Measurements from ENCODE around the gene CFAP210.

The CFAP210 gene

DNA sequence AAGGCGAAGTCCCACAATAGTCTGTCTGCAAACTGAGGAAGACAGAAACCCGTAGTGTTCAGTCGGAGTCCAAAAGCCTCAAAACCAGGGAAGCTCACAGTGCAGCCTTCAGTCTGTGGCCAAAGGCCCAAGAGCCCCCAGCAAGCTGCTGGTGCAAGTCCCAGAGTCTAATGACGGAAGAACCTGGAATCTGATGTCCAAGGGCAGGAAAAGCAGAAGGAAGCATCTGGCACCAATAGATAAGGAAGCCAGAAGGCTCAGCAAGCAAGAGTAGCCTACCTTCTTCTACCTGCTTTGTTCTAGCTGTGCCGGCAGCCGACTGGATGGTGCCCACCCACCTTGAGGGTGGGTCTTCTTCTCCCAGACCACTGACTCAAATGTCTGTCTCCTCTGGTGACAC, 21.8 kb downstream of the CFAP210 start:
- DNase-seq, result no peak

- no peak for DNase-seq
These were observed 23.3 kb downstream of the CFAP210 start for GRCh38 chr2:169670937-169671336.

DNA sequence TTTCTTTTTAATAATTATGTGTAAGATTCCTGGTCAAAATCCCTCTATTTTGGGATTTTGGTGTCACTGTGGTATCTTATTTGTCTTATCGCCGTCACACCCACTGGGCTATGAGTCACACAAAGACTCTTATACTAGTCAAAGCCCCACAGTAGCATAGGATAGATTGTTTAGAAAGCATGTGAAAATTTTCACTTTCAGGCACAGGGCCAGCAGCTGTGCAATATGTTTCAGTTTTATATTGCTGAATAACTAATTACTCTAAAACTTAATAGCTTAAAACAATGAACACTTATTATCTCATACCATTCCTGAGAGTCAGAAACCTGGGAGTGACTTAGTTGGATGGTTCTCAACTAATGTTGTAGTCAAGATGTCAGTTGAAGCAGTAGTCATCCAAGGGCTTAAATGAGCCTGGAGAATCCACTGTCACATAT, 24.0 kb downstream of the CFAP210 start:
- DNase-seq, result peak; percentile 25

- no peak for DNase-seq
These were observed 26.6 kb downstream of the CFAP210 start for GRCh38 chr2:169667583-169667982.

DNA sequence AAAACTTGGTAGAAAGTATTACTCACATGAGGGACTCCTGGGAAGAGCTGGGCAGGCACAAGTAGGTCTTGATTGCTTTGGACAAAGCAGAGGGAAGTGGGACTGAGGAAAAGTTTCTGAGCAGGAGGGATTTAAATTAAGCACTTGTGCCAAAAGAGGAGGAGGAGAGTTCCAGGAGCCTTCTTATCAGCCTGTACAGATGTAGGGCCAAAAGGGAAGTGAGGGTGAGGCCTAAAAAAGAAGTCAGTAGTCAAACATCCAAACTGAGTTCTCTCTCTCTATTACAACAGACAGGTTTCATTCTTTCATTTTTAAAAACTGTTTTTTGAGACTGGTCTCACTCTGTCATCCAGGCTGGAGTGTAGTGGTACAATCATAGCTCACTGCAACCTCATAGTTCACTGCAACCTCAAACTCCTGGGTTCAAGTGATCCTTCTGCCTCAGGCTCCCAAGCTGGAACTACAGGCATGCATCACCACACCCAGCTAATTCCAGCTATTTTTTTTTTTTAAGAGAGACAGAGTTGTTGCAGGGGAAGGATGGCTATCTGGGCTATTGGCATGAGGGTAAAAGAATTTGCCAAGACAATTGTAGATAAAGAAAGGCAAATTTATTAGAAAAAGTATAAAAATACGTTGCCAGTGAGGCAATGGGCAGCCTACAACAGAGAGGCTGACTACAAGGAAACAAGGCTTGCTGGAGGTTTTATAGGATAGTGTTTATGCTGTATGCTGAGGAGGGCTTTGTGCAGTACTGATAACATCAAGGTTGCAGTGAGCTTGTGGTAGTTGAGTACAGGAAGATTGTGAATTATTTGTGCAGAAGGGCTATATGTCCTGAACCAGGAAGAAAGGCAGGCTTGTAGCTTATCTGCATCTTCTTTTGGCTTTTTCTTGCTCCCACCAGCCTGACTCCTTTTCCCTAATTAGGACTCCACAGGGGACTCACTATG, 29.0 kb downstream of the CFAP210 start:
- DNase-seq, result no peak

GRCh38 chr2:169664600-169664977, 29.6 kb downstream of the CFAP210 start:
- peak; percentile 49 for DNase-seq

DNA sequence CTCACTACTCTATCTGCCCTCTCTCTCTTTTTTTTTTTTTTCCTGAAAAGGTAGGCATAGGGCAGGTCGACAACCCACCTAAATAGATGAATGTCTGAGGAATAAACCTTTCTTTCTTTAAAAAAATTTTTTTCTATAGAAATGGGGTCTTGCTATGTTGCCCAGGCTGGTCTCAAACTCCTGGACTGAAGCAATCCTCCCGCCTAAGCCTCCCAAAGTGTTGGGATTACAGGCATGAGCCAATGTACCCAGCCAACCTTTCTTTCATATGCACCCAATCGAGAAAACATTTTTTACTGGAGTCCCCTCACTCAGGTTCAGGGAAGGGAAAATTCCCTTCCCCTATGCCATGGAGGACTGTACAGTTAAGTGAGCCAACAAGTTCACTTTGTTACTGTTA, 31.0 kb downstream of the CFAP210 start:
- DNase-seq, result no peak

DNA sequence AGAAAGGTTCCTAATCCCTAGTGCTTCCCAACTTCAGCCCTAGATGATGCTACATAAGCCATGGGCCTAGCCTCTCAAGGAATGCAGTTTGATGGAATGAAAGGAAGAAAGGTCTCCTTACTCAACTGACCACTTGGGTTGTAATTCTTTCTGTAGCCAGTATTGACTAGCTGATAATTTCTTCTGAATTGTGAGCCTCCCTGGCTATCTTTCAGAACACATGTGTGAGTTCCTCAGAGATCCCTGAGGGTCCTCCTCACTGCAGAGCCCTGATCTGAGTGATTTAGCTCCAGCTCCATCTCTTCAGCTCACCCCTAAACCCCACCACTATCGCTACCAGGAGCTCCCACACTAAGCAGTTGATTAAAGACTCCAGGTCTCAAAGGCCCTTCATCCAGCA, 31.5 kb downstream of the CFAP210 start:
- no peak for DNase-seq

DNA sequence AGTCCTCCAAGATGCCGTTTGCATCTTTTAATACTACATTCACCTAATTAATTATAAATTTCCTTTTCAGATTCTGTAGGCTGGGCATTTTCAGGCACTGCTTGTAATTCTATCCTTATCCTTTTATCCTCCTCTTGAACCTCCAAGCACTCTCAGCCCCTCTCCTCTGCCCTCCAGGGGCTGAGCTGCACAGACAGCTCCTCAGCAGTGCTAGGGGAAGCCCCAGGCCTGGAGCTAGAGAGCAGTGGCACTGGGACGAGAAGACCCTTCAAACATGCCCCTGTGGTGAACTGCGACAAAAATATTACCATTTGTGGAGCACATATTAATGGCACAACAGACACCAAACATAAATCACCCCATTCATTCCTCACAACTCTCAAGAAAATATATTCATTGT, 32.9 kb downstream of the CFAP210 start:
- DNase-seq, result no peak

DNA sequence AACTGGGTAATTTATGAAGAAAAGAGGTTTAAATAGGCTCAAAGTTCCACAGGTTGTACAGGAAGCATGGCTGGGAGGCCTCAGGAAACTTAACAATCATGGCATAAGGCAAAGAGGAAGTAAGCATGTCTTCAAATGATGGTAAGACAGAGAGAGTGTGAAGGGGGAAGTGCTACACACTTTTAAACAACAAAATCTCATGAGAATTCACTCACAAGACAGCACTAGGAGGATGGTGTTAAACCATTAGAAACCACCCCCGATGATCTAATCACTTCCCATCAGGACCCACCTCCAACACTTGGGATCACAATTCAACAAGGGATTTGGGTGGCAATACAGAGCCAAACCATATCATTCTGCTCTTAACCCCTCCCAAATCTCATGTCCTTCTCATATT, 34.9 kb downstream of the CFAP210 start:
- DNase-seq, result no peak

GRCh38 chr2:169658877-169659276, 35.3 kb downstream of the CFAP210 start:
- no peak for DNase-seq

- no peak for DNase-seq
These were observed 38.0 kb downstream of the CFAP210 start for GRCh38 chr2:169656164-169656563.

DNA sequence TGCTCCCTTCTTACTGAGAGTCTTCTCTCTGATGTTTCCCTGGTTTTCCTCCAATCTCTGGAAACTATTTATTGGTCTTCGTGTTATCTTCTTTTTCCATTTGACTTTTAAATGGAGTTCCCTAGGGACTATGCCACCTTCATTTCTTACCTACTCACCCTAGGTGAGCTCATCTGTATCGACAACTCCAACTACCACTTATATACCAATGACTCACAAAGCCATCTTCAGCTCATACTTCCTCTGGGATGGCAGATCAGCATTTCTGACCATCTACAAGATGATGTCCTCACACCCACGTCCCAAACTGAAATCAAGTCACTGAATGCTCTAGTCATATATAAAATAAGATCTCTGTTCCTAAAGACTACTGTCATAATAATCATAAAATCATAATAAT, 40.6 kb downstream of the CFAP210 start:
- DNase-seq, result no peak

- DNase-seq, result no peak
These were observed 44.9 kb downstream of the CFAP210 start for GRCh38 chr2:169649278-169649677.

DNA sequence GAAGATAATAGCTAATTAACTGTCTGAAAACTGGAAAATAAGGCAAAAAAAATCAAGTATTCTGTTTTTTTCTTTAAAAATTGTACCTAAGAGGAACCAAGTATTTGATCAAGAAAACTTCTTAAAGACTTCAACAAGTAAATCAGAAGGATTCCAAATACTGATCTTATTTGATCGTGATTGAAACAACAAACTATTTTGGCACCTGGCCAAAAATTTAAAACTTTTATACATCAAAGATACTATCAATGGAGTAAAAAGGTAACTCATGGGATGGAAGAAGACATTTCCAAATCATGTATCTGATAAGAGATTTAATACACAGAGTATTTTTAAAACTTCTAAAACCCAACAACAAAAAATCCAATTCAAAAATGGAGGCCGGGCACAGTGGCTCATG, 46.7 kb downstream of the CFAP210 start:
- DNase-seq, result no peak

DNA sequence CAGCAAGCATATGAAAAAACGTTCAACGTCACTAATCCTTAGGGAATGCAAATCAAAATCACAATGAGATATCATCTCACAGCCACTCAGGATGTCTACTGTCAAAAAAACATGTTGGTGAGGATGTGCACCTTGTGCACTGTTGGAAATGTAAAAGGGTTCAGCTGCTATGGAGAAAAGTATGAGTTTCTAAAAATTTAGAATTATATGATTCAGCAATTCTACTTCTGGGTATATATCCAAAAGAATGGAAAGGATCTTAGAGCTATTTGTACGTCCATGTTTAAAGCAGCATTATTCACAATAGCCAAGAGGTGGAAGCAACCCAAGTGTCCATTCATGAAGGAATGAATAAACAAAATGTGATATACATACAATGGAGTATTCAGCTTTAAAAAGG, 50.0 kb downstream of the CFAP210 start:
- no peak for DNase-seq

DNA sequence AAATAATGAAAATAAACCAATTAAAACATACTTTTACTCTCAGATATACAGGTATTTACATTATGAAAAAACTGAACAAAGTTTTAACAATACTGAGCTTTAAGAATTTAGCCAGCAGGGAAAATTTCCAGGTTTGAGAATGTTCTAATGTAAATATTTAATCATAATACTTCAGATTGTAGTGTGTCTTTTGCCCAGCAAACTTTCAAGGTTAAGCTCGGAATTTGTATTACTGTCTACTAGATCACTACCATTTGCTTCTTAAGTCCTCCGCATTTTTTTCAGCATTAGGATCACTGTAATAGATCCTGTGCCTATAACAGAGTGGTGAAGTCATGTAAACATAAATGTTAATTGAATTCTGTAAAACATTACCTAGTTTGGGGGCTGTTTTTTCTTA, 52.7 kb downstream of the CFAP210 start:
- no peak for DNase-seq

DNA sequence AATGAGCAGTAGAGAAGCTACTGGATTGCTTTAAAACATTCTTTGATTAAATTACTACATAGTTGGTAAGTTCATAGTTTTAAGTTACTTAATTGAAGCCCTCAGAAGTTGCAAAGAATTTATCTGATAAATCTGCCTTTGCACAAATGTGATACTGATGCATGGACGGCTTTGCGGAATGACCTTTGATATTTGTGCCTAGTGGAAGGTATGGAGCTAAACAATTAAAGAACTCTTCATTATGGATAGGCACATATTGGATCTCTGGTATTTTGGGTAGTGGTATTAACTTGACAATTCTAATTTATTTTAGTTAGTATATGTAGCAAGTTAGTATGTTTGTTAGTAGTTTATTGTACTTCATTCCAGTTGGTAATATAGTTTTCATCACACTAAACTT, 54.1 kb downstream of the CFAP210 start:
- no peak for DNase-seq

DNA sequence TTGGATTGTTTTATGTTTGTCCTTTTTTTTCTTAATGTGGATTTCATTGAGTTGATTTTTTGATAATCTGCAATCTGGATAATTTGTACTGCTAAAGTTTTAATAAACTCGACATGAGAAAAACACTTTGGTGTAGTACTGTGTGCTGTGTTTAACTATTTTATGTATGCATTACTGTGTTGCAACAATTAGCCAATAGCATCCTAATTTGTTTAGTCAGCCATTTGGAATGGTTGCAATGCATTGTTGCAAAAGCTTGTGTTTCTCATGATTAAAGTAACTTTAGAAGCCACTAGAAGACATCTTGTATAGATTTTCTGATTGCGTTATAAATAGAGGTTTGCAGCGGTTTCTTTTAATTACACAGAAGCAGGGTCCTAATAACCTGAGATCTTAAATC, 56.6 kb downstream of the CFAP210 start:
- DNase-seq, result peak; percentile 82

GRCh38 chr2:169636440-169637097, 57.6 kb downstream of the CFAP210 start:
- DNase-seq, result no peak

DNA sequence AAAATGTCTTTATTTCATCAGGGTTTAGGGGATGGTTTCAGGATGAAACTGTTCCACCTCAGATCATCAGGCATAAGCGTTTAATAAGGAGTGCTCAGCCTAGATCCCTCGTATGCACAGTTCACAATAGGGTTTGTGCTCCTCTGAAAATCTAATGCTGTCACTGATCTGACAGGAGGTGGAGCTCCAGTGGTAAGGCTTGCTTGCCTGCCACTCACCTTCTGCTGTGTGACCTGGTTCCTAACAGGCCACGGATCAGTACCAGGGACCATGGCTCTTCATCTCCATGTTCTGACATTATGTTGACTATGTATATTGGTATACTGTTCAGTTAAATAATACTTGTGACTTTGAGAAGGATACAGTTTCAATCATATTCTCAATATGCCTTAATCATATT, 68.4 kb downstream of the CFAP210 start:
- DNase-seq, result no peak

- DNase-seq, result no peak
These were observed 71.0 kb downstream of the CFAP210 start for GRCh38 chr2:169623235-169623634.

- DNase-seq, result no peak
These were observed 73.7 kb downstream of the CFAP210 start for GRCh38 chr2:169620509-169620908.

- DNase-seq, result no peak
These were observed 74.3 kb downstream of the CFAP210 start for GRCh38 chr2:169619946-169620345.

Measured in fibroblast of skin of abdomen (primary cell).